ENCODE results near the gene ATP5F1E. TPM values are rescaled to one million over a fixed set of nuclear protein-coding genes. Genes with fewer than 3 reads are reported as not detected.

The ATP5F1E gene
- total RNA-seq, 2 experiments from 2014 or later, result 67.4 to 68.8 TPM

GRCh38 chr20:59031564-59032022 lies 542 bp downstream of the ATP5F1E start:
- no peak for TF ChIP-seq CTCF (IDR thresholded peaks at IDR 0.05)
- H3K9me3 Mint-ChIP-seq, result no peaks in the 10 kb centered on the region
- H3K27me3 Mint-ChIP-seq, result no peaks in the 10 kb centered on the region
- H3K36me3 Mint-ChIP-seq (ENCODE audit: low read depth), result peaks cover 71% of the 10 kb centered on the region
- H3K27ac Mint-ChIP-seq, result peak overlapping the region; percentile 96
- peak overlapping the region; percentile 78 for H3K4me3 Mint-ChIP-seq
- intact Hi-C loops (cut with micrococcal nuclease), result loop anchor here (5.0 kb wide), 1 partner anchor 139 kb away; no protein-coding TSS in a partner anchor
- POLR2A ChIA-PET, result interaction anchor here (0.6 to 4.2 kb wide), 22 partner anchors 9 to 374 kb away, joined by 3 to 40 read pairs (median 4); partner anchors contain the start of genes NELFCD, PRELID3B, TUBB1 and ZNF831
- ATAC-seq, result no peak
- CTCF ChIA-PET, result interaction anchor here (1.1 to 2.6 kb wide), 9 partner anchors 9 to 464 kb away, joined by 3 to 13 read pairs (median 4); partner anchors contain the start of gene NELFCD
- peaks cover 72% of the 10 kb centered on the region for H3K4me1 Mint-ChIP-seq (ENCODE audit: low read depth)
- peak; percentile 45 for DNase-seq

- Mint-ChIP-seq H3K4me3 (peak overlapping the region; percentile 78), H3K36me3 (ENCODE audit: low read depth) (peaks cover 69% of the 10 kb centered on the region), H3K4me1 (ENCODE audit: low read depth) (peaks cover 74% of the 10 kb centered on the region), H3K27ac (peak overlapping the region; percentile 96), H3K27me3 (no peaks in the 10 kb centered on the region), H3K9me3 (no peaks in the 10 kb centered on the region)
- ChIA-PET CTCF (interaction anchor here (0.7 to 1.9 kb wide), 7 partner anchors 8 to 228 kb away, joined by 3 to 6 read pairs (median 4); partner anchors contain the start of gene NELFCD), POLR2A (interaction anchor here (0.6 to 4.2 kb wide), 15 partner anchors 9 to 142 kb away, joined by 3 to 40 read pairs (median 6); partner anchors contain the start of genes NELFCD, PRELID3B, TUBB1 and ZNF831)
- DNase-seq, result no peak
- no peak for ATAC-seq
- intact Hi-C loops (cut with micrococcal nuclease), result loop anchor here (5.0 kb wide), 1 partner anchor 139 kb away; no protein-coding TSS in a partner anchor
- no peak for TF ChIP-seq CTCF (IDR thresholded peaks at IDR 0.05)
Observed at GRCh38 chr20:59030911-59031563, 1.1 kb downstream of the ATP5F1E start.

DNA sequence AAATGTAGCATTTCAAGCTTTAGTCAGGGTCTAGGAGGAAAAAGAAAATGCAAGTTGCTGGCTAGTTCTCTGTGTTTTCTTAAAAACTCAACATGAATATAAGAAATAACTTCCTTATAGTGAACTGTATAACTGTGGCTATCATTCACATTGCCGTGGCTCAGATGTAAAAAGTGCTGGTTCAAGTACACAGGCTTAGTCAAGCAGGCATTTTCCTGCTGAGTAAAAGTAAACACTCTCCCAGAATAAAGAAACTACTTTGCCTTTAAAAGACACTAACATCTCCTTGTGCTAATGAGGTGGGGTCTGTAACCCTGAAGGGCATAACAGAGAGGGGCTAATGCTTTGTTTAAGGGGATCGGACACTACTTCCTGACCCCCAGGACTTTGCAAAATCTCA lies 3.3 kb downstream of the ATP5F1E start:
- intact Hi-C loops (cut with micrococcal nuclease), result no loop called here
- CTCF ChIA-PET, result no interaction called here
- DNase-seq (no peak), ATAC-seq (no peak)
- no peaks in the 10 kb centered on the region for H3K9me3 Mint-ChIP-seq
- POLR2A ChIA-PET, result interaction anchor here (0.6 to 0.9 kb wide), 2 partner anchors 8 to 21 kb away, joined by 3 to 4 read pairs; no protein-coding TSS in a partner anchor
- no peak for TF ChIP-seq CTCF (IDR thresholded peaks at IDR 0.05)
- H3K4me1 Mint-ChIP-seq (ENCODE audit: low read depth), result peaks cover 64% of the 10 kb centered on the region
- H3K36me3 Mint-ChIP-seq (ENCODE audit: low read depth), result peaks cover 63% of the 10 kb centered on the region
- peak overlapping the region; percentile 45 for H3K4me3 Mint-ChIP-seq
- no peaks in the 10 kb centered on the region for H3K27me3 Mint-ChIP-seq
- H3K27ac Mint-ChIP-seq, result peak overlapping the region; percentile 61

DNA sequence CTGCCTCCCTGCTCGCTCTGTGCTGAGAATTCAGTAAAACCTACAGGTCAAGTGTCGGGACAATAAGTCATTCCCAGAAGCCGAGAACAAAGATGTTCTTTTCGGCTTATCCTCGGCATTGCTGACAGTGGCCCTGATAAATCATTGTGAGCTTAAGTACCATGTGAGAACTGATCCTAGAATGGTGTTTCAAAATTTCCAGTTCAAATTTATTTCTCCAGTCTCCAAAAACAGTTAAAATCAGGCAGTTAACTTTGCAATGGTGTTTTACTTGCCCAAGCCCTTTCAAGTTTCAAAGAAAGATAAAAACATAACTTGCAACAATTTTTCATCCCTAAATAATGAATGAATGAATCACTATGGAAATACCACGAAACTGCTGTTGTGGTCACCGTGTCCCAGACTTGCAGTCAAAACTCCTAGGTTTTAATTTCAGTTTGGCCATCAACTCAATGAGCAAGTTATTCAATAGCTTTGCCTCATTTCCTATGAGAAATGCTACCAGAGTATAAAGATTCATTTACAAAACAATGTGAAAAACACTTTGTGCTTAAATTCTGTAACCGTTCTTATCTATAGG lies 4.3 kb downstream of the ATP5F1E start:
- Mint-ChIP-seq H3K27me3 (no peaks in the 10 kb centered on the region), H3K36me3 (ENCODE audit: low read depth) (peaks cover 61% of the 10 kb centered on the region), H3K4me1 (ENCODE audit: low read depth) (peaks cover 60% of the 10 kb centered on the region), H3K9me3 (no peaks in the 10 kb centered on the region), H3K4me3 (no peak overlapping the region), H3K27ac (peak overlapping the region; percentile 50)
- CTCF ChIA-PET, result interaction anchor here (1.2 to 1.3 kb wide), 2 partner anchors 16 to 180 kb away, joined by 3 to 4 read pairs; no protein-coding TSS in a partner anchor
- intact Hi-C loops (cut with micrococcal nuclease), result no loop called here
- no peak for ATAC-seq
- DNase-seq, result no peak
- POLR2A ChIA-PET, result interaction anchor here (0.6 to 1.5 kb wide), 3 partner anchors 10 to 194 kb away, joined by 4 to 9 read pairs (median 5); partner anchors contain the start of gene TUBB1
- no peak for TF ChIP-seq CTCF (IDR thresholded peaks at IDR 0.05)
